B cell (primary cell): ENCODE results near the gene MIP. TPM values are rescaled to one million over a fixed set of nuclear protein-coding genes. Genes with fewer than 3 reads are reported as not detected.

Experiments
- ATAC-seq: fragments of 200-7000 bp; cut with Tn5 transposase; one replicate; pipeline ENCODE4 v1.10.0; 2021; ENCODE audit warnings: low read depth, mild to moderate bottlenecking, moderate number of reproducible peaks, moderate library complexity
- CTCF ChIA-PET: fragments of 350-600 bp; sonication (Branson Sonifier 250); formaldehyde crosslinking; loops from one replicate; lab custom pipeline; 2021; ENCODE audit warnings: antibody characterized with exemption, inconsistent platforms; lab: Charles Lee
- POLR2A ChIA-PET: fragments of 350-600 bp; sonication (Branson Sonifier 250); formaldehyde crosslinking; loops from one replicate; lab custom pipeline; 2021; ENCODE audit warnings: antibody characterized with exemption; lab: Charles Lee
- DNase-seq: peaks from one replicate; pipeline ENCODE4 v3.0.0; 2013
- H2AFZ ChIP-seq: 2 replicates; pipeline ENCODE4 v1.6.1; 2012; ENCODE audit warnings: mild to moderate bottlenecking, low read depth, low read length; ENCODE audit not compliant: insufficient read depth, poor library complexity, severe bottlenecking
- H3K27ac ChIP-seq, 2 donors: 1 replicate in 1 of 2; 2 replicates in 1 of 2; pipeline ENCODE4 v1.5.1; 2012 to 2013; ENCODE audit warnings: low read length in 2 of 2, mild to moderate bottlenecking in 2 of 2, moderate library complexity in 1 of 2
- H3K27me3 ChIP-seq, 4 experiments: fragments of 200-600 bp in 1 of 4; sonication (generic) in 1 of 4; replicated peaks in 1 of 4; 1 replicate in 2 of 4; 2 replicates in 2 of 4; pipeline versions ENCODE4 v1.6.1 to v1.7.0; 2013 to 2016; ENCODE audit warnings: low read length in 3 of 4, mild to moderate bottlenecking in 2 of 4, mixed read lengths in 1 of 4, moderate library complexity in 1 of 4; ENCODE audit not compliant: insufficient read depth in 4 of 4, control insufficient read depth in 3 of 4; ENCODE audit errors: control extremely low read depth in 1 of 4
- H3K36me3 ChIP-seq, 2 experiments: replicated peaks in 1 of 2; 1 replicate in 1 of 2; 2 replicates in 1 of 2; pipeline versions ENCODE4 v1.6.1 to v1.7.1; 2013; ENCODE audit warnings: low read length in 1 of 2; ENCODE audit not compliant: insufficient read depth in 2 of 2, control insufficient read depth in 1 of 2; ENCODE audit errors: control extremely low read depth in 1 of 2, extremely low read depth in 1 of 2
- H3K4me1 ChIP-seq, 2 donors: fragments of 200-600 bp in 1 of 2; sonication (generic) in 1 of 2; 1 replicate in 1 of 2; 2 replicates in 1 of 2; pipeline versions ENCODE4 v1.5.1 to v1.6.1; 2013 to 2017; ENCODE audit warnings: low read length in 2 of 2; ENCODE audit not compliant: control insufficient read depth in 2 of 2, insufficient read depth in 2 of 2
- H3K4me2 ChIP-seq: replicated peaks from 2 replicates; pipeline ENCODE3; 2012; ENCODE audit warnings: mild to moderate bottlenecking, low read depth, low read length; ENCODE audit not compliant: poor library complexity, severe bottlenecking
- H3K4me3 ChIP-seq, 5 experiments: fragments of 200-600 bp in 1 of 5; sonication (generic) in 1 of 5; 1 replicate in 3 of 5; 2 replicates in 2 of 5; pipeline versions ENCODE4 v1.5.1 to v1.7.0; 2011 to 2016; ENCODE audit warnings: low read length in 4 of 5, mild to moderate bottlenecking in 4 of 5, low read depth in 2 of 5, control low read depth in 1 of 5, moderate library complexity in 1 of 5; ENCODE audit not compliant: insufficient read depth in 1 of 5; ENCODE audit errors: control extremely low read depth in 1 of 5, extremely low read depth in 1 of 5
- H3K79me2 ChIP-seq: fragments of 200-600 bp; sonication (generic); one replicate; pipeline ENCODE4 v1.6.0; 2016; ENCODE audit warnings: low read length; ENCODE audit not compliant: control insufficient read depth, insufficient read depth
- H3K9ac ChIP-seq: fragments of 200-600 bp; sonication (generic); 2 replicates; pipeline ENCODE4 v1.6.1; 2017; ENCODE audit warnings: mild to moderate bottlenecking, low read length, moderate library complexity
- H3K9me3 ChIP-seq, 3 donors: one replicate each; pipeline versions ENCODE4 v1.6.1 to v1.7.1; 2013; ENCODE audit warnings: low read length in 2 of 3; ENCODE audit not compliant: control insufficient read depth in 2 of 3, insufficient read depth in 1 of 3; ENCODE audit errors: control extremely low read depth in 1 of 3
- H4K20me1 ChIP-seq: 2 replicates; pipeline ENCODE4 v1.6.0; 2012; ENCODE audit warnings: mild to moderate bottlenecking, low read length; ENCODE audit not compliant: insufficient read depth, control insufficient read depth, poor library complexity, severe bottlenecking
- H3K27ac Mint-ChIP-seq: one replicate; pipeline ENCODE4 v1.8.0; 2021; ENCODE audit warnings: mixed read lengths
- H3K27me3 Mint-ChIP-seq: one replicate; pipeline ENCODE4 v1.8.0; 2021; ENCODE audit warnings: mixed read lengths
- H3K4me1 Mint-ChIP-seq: one replicate; pipeline ENCODE4 v1.8.0; 2021; ENCODE audit warnings: mixed read lengths
- H3K4me3 Mint-ChIP-seq: one replicate; pipeline ENCODE4 v1.8.0; 2021; ENCODE audit warnings: mixed read lengths
- H3K9me3 Mint-ChIP-seq: one replicate; pipeline ENCODE4 v1.8.0; 2022; ENCODE audit warnings: mixed read lengths; ENCODE audit not compliant: insufficient read depth
- CTCF ChIP-seq: fragments of 200-600 bp; IDR thresholded peaks from one replicate; pipeline ENCODE4 v1.8.0; 2022; ENCODE audit warnings: antibody characterized with exemption, mild to moderate bottlenecking
- EZH2 ChIP-seq: IDR thresholded peaks from 2 replicates; pipeline ENCODE4 v1.6.1; 2012; ENCODE audit warnings: borderline replicate concordance, low read depth, mild to moderate bottlenecking, moderate library complexity, low read length; ENCODE audit not compliant: insufficient read depth, poor library complexity, severe bottlenecking
- WGBS: methylation state at CpG from one replicate; pipeline ENCODE4 v1.1.5; 2013; ENCODE audit warnings: missing lambda C conversion rate; ENCODE audit not compliant: insufficient coverage; 5-methylcytosine and 5-hydroxymethylcytosine counted together
- intact Hi-C: fragments of 100-400 bp; cut with micrococcal nuclease; formaldehyde crosslinking; loops from one replicate; pipeline ENCODE4 v1.10.0; 2022
- polyA plus RNA-seq: library from polyadenylated mRNA; depleted of rRNA; stranded (reverse); fragments of >200 nt; gene quantifications from 2 replicates; pipeline ENCODE4 v1.2.3, GENCODE V29; 2012
- total RNA-seq, 2 donors: library from RNA; stranded (reverse); fragments of 120-200 nt in 1 of 2; gene quantifications; 1 replicate in 1 of 2; 2 replicates in 1 of 2; pipeline versions ENCODE4 v1.2.3 to v1.2.4, GENCODE V29; 2013 to 2022

The MIP gene
- total and polyA plus RNA-seq, 2 donors (not counting 1 experiment from before 2014, with no cell fraction given) = not detected

- Histone ChIP-seq H3K36me3 (peaks cover 2 to 6% of the 10 kb centered on the region in 2 experiments), H3K4me2 (no peak overlapping the region), H3K27ac (no peak overlapping the region), H3K4me3 (no peak overlapping the region), H2AFZ (no peak overlapping the region), H3K4me1 (no peaks in the 10 kb centered on the region), H3K9ac (no peak overlapping the region), H3K79me2 (peaks cover 29% of the 10 kb centered on the region), H4K20me1 (no peaks in the 10 kb centered on the region), H3K27me3 (no peaks in the 10 kb centered on the region), H3K9me3 (no peaks in the 10 kb centered on the region)
- Mint-ChIP-seq H3K27me3 (no peaks in the 10 kb centered on the region), H3K4me3 (no peak overlapping the region), H3K9me3 (no peaks in the 10 kb centered on the region), H3K4me1 (peaks cover 5% of the 10 kb centered on the region), H3K27ac (no peak overlapping the region)
- intact Hi-C loops = no loop called here
- ATAC-seq (no peak), DNase-seq (no peak)
- POLR2A ChIA-PET = no interaction called here
- TF ChIP-seq EZH2 (no peak), CTCF (no peak)
- CTCF ChIA-PET = interaction anchor here (0.7 kb wide), 1 partner anchor 332 kb away, joined by 3 read pairs; no protein-coding TSS in a partner anchor
- WGBS = 93% methylated on average over 6 of the region's 6 CpGs
These were observed 21.7 kb upstream of the MIP start for GRCh38 chr12:56476143-56476542.

GRCh38 chr12:56474389-56474788, 19.9 kb upstream of the MIP start:
- Histone ChIP-seq H2AFZ (no peak overlapping the region), H3K79me2 (peaks cover 31% of the 10 kb centered on the region), H3K27ac (no peak overlapping the region), H3K4me2 (no peak overlapping the region), H3K27me3 (no peaks in the 10 kb centered on the region), H3K36me3 (peaks cover 2 to 11% of the 10 kb centered on the region in 2 experiments), H3K9ac (no peak overlapping the region), H3K9me3 (no peaks in the 10 kb centered on the region), H3K4me3 (no peak overlapping the region), H4K20me1 (no peaks in the 10 kb centered on the region), H3K4me1 (peaks cover 5 to 7% of the 10 kb centered on the region in 2 donors)
- intact Hi-C loops = no loop called here
- peaks cover 7% of the 10 kb centered on the region for H3K4me1 Mint-ChIP-seq
- no peaks in the 10 kb centered on the region for H3K9me3 Mint-ChIP-seq
- POLR2A ChIA-PET = interaction anchor here (1.1 kb wide), 1 partner anchor 21 kb away, joined by 3 read pairs; no protein-coding TSS in a partner anchor
- WGBS = 100% methylated on average over 8 of the region's 9 CpGs
- DNase-seq (no peak), ATAC-seq (no peak)
- H3K27me3 Mint-ChIP-seq = no peaks in the 10 kb centered on the region
- peak overlapping the region; percentile 41 for H3K27ac Mint-ChIP-seq
- H3K4me3 Mint-ChIP-seq = no peak overlapping the region
- CTCF ChIA-PET = no interaction called here
- TF ChIP-seq EZH2 (no peak), CTCF (no peak)
